ENCODE results near the gene CORO2B. TPM values are rescaled to one million over a fixed set of nuclear protein-coding genes. Genes with fewer than 3 reads are reported as not detected.

Gene CORO2B
- total RNA-seq, 1 donor from 2014 or later = 1.0 TPM

GRCh38 chr15:68587769-68588385 is 9.1 kb downstream of the CORO2B start:
- Mint-ChIP-seq H3K4me3 (no peak overlapping the region), H3K27ac (no peak overlapping the region), H3K36me3 (no peaks in the 10 kb centered on the region), H3K27me3 (ENCODE audit: insufficient read depth, low read depth) (peaks cover 5% of the 10 kb centered on the region), H3K9me3 (no peaks in the 10 kb centered on the region), H3K4me1 (peaks cover 66% of the 10 kb centered on the region)
- no peaks in the 10 kb centered on the region for H4K20me1 ChIP-seq (ENCODE audit: low read depth)
- H3K27me3 ChIP-seq = no peaks in the 10 kb centered on the region
- no peak overlapping the region for H3K4me2 ChIP-seq
- no peaks in the 10 kb centered on the region for H3K9me3 ChIP-seq (ENCODE audit: low read depth)
- no peak for DNase-seq (ENCODE audit: low spot score)
- no peak overlapping the region for H2AFZ ChIP-seq (replicated peaks)
- H3K9ac ChIP-seq = no peak overlapping the region
- no peaks in the 10 kb centered on the region for H3K79me2 ChIP-seq (ENCODE audit: low read depth)
- no peaks in the 10 kb centered on the region for H3K36me3 ChIP-seq
- peaks cover 34% of the 10 kb centered on the region for H3K4me1 ChIP-seq
- TF ChIP-seq EZH2 (IDR thresholded peaks at IDR 0.05) = no peak
- no peak for TF ChIP-seq CTCF (IDR thresholded peaks at IDR 0.05)
- TF ChIP-seq EZH2phosphoT487 (IDR thresholded peaks at IDR 0.05) = no peak
- no peaks in the 10 kb centered on the region for H3F3A ChIP-seq (ENCODE audit: low read depth)
- H3K27ac ChIP-seq = no peak overlapping the region
- no peak overlapping the region for H3K4me3 ChIP-seq

- Mint-ChIP-seq H3K36me3 (no peaks in the 10 kb centered on the region), H3K4me1 (peaks cover 70% of the 10 kb centered on the region), H3K9me3 (no peaks in the 10 kb centered on the region), H3K27ac (no peak overlapping the region), H3K4me3 (no peak overlapping the region), H3K27me3 (ENCODE audit: insufficient read depth, low read depth) (peaks cover 5% of the 10 kb centered on the region)
- H2AFZ ChIP-seq (replicated peaks) = no peak overlapping the region
- H3K36me3 ChIP-seq = no peaks in the 10 kb centered on the region
- H3F3A ChIP-seq (ENCODE audit: low read depth) = no peaks in the 10 kb centered on the region
- H3K4me3 ChIP-seq = no peak overlapping the region
- H3K4me2 ChIP-seq = no peak overlapping the region
- no peak for DNase-seq (ENCODE audit: low spot score)
- no peaks in the 10 kb centered on the region for H4K20me1 ChIP-seq (ENCODE audit: low read depth)
- H3K27me3 ChIP-seq = no peaks in the 10 kb centered on the region
- H3K9me3 ChIP-seq (ENCODE audit: low read depth) = no peaks in the 10 kb centered on the region
- no peak overlapping the region for H3K9ac ChIP-seq
- H3K79me2 ChIP-seq (ENCODE audit: low read depth) = no peaks in the 10 kb centered on the region
- peaks cover 41% of the 10 kb centered on the region for H3K4me1 ChIP-seq
- H3K27ac ChIP-seq = no peak overlapping the region
- no peak for TF ChIP-seq EZH2phosphoT487 (IDR thresholded peaks at IDR 0.05)
- no peak for TF ChIP-seq EZH2 (IDR thresholded peaks at IDR 0.05)
- TF ChIP-seq CTCF (IDR thresholded peaks at IDR 0.05) = no peak
Observed at GRCh38 chr15:68589053-68589452, 10.3 kb downstream of the CORO2B start.

GRCh38 chr15:68589783-68590710 is 11.3 kb downstream of the CORO2B start:
- H3K27me3 ChIP-seq = no peaks in the 10 kb centered on the region
- peak overlapping the region; percentile 35 for H3K4me2 ChIP-seq
- no peaks in the 10 kb centered on the region for H3K36me3 ChIP-seq
- H2AFZ ChIP-seq (replicated peaks) = peak overlapping the region; percentile 77
- Mint-ChIP-seq H3K27me3 (ENCODE audit: insufficient read depth, low read depth) (peaks cover 3% of the 10 kb centered on the region), H3K9me3 (no peaks in the 10 kb centered on the region), H3K4me1 (peaks cover 72% of the 10 kb centered on the region), H3K27ac (peak overlapping the region; percentile 78), H3K36me3 (no peaks in the 10 kb centered on the region), H3K4me3 (peak overlapping the region; percentile 37)
- H4K20me1 ChIP-seq (ENCODE audit: low read depth) = no peaks in the 10 kb centered on the region
- H3K4me3 ChIP-seq = no peak overlapping the region
- TF ChIP-seq EZH2phosphoT487 (IDR thresholded peaks at IDR 0.05) (no peak), CTCF (IDR thresholded peaks at IDR 0.05) (no peak), EZH2 (IDR thresholded peaks at IDR 0.05) (no peak)
- no peaks in the 10 kb centered on the region for H3K9me3 ChIP-seq (ENCODE audit: low read depth)
- no peaks in the 10 kb centered on the region for H3K79me2 ChIP-seq (ENCODE audit: low read depth)
- H3K27ac ChIP-seq = no peak overlapping the region
- H3K9ac ChIP-seq = no peak overlapping the region
- peaks cover 38% of the 10 kb centered on the region for H3K4me1 ChIP-seq
- H3F3A ChIP-seq (ENCODE audit: low read depth) = peaks cover 4% of the 10 kb centered on the region
- no peak for DNase-seq (ENCODE audit: low spot score)

Data from neural progenitor cell (in vitro differentiated cells).